Left lung (tissue), 10 donors: ENCODE data around the gene CHI3L1. TPM values are rescaled to one million over a fixed set of nuclear protein-coding genes. Genes with fewer than 3 reads are reported as not detected.

Experiments used
- ATAC-seq: fragments of 200-7000 bp; cut with Tn5 transposase; one replicate; pipeline ENCODE4 v1.9.1; 2020; ENCODE audit warnings: moderate library complexity
- DNase-seq, 4 donors: peaks; one replicate each; pipeline ENCODE4 v3.0.0-alpha.2; 2013 to 2020
- H3K27ac ChIP-seq, 2 donors: fragments of 200-600 bp; sonication (generic) in 1 of 2; one replicate each; pipeline versions ENCODE4 v1.5.0 to v1.8.0; 2020 to 2021
- H3K27me3 ChIP-seq, 2 donors: fragments of 200-600 bp; sonication (generic) in 1 of 2; one replicate each; pipeline versions ENCODE4 v1.5.0 to v1.8.0; 2020 to 2021
- H3K36me3 ChIP-seq, 2 donors: fragments of 200-600 bp; sonication (generic) in 1 of 2; one replicate each; pipeline versions ENCODE4 v1.5.0 to v1.8.0; 2020 to 2021
- H3K4me1 ChIP-seq, 2 donors: fragments of 200-600 bp; one replicate each; pipeline ENCODE4 v1.8.0; 2021
- H3K4me3 ChIP-seq, 2 donors: fragments of 200-600 bp; sonication (generic) in 1 of 2; one replicate each; pipeline versions ENCODE4 v1.5.0 to v1.8.0; 2020 to 2021; ENCODE audit warnings: mild to moderate bottlenecking in 1 of 2
- H3K9me3 ChIP-seq, 2 donors: fragments of 200-600 bp; sonication (generic) in 1 of 2; one replicate each; pipeline versions ENCODE4 v1.5.0 to v1.8.0; 2020 to 2021
- intact Hi-C, 2 donors: fragments of 100-400 bp; cut with DNase I; formaldehyde crosslinking; loops; one replicate each; pipeline versions ENCODE4 v1.11.2 to v1.14.2; 2022
- polyA plus RNA-seq, 6 donors: library from polyadenylated mRNA; unstranded; fragments of 120-200 nt; gene quantifications; one replicate each; pipeline ENCODE4 v1.2.1, GENCODE V29; 2013; ENCODE audit not compliant: insufficient read length in 6 of 6
- total RNA-seq, 2 donors: library from RNA; stranded (reverse); fragmentation: NEBNext Ultra II Directional; extraction: Animal tissue kit (Norgen Biotek cat#: 25700); gene quantifications; one replicate each; pipeline ENCODE4 v1.2.1, GENCODE V29; 2021
- TF ChIP-seq, protein P1 (sequence below), 2 donors: fragments of 200-600 bp; sonication (generic) in 1 of 2; IDR thresholded peaks; one replicate each; pipeline versions ENCODE4 v1.5.0 to v1.8.0; 2021; ENCODE audit warnings: antibody characterized with exemption in 2 of 2
- donor health status: DM: no; HTN: yes; CAD: no.
- donor health status: DM: no; HTN: no; CAD: no.

CHI3L1 gene
- total and polyA plus RNA-seq, 8 donors: 0.44 to 74.9 (median 1.3) TPM

DNA sequence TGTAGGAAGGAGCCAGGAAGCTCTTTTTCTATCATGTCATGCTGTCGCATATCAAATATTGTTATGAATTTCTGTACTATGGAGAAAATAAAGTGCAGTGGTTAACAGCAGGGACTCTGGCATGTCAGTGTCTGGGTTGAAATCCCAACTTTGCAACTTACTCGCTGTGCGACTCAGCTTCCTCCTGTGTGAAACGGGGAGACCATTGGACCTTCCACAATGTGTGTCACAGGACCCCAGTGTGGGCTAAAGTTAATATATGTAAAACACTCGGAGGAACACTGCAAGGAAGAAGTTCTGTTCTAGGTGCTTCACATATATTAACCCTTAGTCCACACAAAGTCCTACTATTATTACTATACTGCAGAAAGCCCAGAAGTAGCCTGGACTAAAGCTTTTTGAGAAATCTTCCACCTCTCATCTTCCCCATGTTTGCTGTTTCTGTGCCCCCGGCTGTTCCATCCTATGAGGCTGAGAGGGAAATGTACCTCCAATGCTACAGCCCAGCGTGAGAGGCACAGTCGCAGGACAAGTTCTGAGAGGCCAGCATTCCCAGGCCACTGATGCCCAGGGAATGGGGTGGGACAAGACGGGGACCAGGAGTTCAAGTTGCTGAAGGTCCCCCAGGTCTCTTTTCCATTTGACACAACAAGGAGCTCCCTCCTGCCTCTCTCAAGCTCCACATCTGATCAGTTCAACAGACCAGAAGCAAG lies 41.0 kb upstream of the CHI3L1 start:
- H3K4me3 ChIP-seq: no peak overlapping the region
- TF ChIP-seq, protein P1, sequence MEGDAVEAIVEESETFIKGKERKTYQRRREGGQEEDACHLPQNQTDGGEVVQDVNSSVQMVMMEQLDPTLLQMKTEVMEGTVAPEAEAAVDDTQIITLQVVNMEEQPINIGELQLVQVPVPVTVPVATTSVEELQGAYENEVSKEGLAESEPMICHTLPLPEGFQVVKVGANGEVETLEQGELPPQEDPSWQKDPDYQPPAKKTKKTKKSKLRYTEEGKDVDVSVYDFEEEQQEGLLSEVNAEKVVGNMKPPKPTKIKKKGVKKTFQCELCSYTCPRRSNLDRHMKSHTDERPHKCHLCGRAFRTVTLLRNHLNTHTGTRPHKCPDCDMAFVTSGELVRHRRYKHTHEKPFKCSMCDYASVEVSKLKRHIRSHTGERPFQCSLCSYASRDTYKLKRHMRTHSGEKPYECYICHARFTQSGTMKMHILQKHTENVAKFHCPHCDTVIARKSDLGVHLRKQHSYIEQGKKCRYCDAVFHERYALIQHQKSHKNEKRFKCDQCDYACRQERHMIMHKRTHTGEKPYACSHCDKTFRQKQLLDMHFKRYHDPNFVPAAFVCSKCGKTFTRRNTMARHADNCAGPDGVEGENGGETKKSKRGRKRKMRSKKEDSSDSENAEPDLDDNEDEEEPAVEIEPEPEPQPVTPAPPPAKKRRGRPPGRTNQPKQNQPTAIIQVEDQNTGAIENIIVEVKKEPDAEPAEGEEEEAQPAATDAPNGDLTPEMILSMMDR (IDR thresholded peaks at IDR 0.05): no peak
- ATAC-seq (no peak), DNase-seq (no peak)
- no peak overlapping the region for H3K27ac ChIP-seq
- no peaks in the 10 kb centered on the region for H3K9me3 ChIP-seq
- H3K27me3 ChIP-seq: peaks cover 0 to 8% of the 10 kb centered on the region in 2 donors
- no peaks in the 10 kb centered on the region for H3K36me3 ChIP-seq
- intact Hi-C loops: no loop called here
- no peaks in the 10 kb centered on the region for H3K4me1 ChIP-seq

DNA sequence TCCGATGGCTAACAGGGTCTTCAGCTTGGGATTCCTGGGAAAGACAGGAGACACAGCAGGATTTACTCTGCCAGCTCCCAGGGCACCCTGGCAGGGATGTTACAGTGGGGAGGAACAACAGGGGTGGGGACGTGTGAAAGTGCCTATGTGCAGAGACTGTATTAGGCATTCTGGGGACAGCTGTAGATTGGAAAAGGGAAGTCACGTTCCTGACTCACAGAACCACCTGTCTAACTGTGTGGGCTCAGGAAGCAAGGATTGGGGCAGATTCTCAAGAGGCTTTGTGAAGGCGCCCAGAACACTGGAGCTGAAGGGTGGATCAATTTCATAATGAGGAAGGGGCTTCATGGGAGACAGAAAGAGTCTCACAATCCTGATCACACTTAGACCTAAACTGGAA lies 38.6 kb upstream of the CHI3L1 start:
- no peak for DNase-seq
- Histone ChIP-seq H3K9me3 (no peaks in the 10 kb centered on the region), H3K4me3 (no peak overlapping the region), H3K36me3 (no peaks in the 10 kb centered on the region), H3K27ac (no peak overlapping the region), H3K27me3 (peaks cover 0 to 4% of the 10 kb centered on the region in 2 donors), H3K4me1 (no peaks in the 10 kb centered on the region)
- TF ChIP-seq, protein P1 (IDR thresholded peaks at IDR 0.05): no peak
- intact Hi-C loops: no loop called here
- no peak for ATAC-seq

DNA sequence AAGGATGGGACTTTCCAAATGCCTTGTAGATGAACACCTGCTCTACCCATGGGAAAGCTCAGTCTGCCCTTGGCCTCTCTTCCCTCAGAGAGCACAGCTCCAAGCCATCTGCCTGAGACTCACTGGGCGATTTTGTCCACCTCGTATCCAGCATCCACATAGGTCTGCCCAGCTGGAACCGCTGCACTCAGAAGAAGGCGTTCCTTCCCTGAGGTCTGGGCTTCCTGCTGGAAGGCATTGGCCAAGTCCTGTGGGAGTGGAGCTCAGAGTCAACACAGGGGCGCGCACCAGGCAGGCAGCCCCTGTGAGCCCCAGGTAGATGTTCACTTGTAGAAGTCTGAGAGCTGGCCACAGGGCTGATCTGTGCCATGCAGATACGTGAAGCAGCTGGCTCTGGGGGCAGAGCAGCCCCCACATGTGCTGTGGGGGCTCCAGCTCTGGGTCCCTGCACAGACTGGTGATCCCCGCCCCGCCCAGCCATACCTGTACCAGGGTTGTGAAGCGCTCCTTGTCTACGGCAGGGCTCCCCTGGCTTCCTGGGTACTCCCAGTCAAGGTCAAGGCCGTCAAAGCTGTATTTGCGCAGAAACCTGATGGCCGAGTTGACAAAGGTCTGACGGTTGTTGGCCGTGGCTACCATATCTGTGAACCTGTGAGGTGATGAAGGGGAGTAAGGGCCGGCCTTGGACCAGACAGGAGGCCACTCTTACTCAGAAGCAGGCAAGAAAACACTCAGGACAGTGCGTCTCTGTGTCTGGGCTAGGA lies 36.7 kb upstream of the CHI3L1 start:
- Histone ChIP-seq H3K4me3 (no peak overlapping the region), H3K27ac (no peak overlapping the region), H3K36me3 (no peaks in the 10 kb centered on the region), H3K9me3 (no peaks in the 10 kb centered on the region), H3K4me1 (no peaks in the 10 kb centered on the region), H3K27me3 (peaks cover 0 to 4% of the 10 kb centered on the region in 2 donors)
- no peak for ATAC-seq
- no peak for DNase-seq
- TF ChIP-seq, protein P1 (IDR thresholded peaks at IDR 0.05): no peak
- intact Hi-C loops: no loop called here

DNA sequence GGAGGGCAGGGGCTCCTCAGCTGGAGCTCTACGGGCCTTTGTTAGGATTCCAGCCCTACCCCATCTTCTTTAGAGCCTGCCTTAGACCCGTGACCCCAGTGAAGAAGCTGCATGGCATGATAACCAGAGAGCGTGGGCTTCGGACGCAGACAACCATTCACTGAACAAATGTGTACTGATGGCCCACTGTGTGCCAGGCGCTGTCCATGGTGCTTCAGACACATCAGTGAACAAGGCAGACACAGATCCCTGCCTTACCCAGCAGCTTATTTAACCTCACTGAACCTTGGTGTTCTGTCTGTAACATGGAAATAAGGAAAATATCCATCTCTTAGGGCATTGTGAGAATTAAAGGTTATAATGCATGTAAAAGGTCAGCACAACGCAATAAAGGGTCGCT lies 33.4 kb upstream of the CHI3L1 start:
- intact Hi-C loops: loop anchor here in 1 of 2 donors (5.0 kb wide), 2 partner anchors 103 to 183 kb away; no protein-coding TSS in a partner anchor
- Histone ChIP-seq H3K36me3 (no peaks in the 10 kb centered on the region), H3K27ac (no peak overlapping the region), H3K27me3 (peaks cover 0 to 23% of the 10 kb centered on the region in 2 donors), H3K4me1 (peaks cover 0 to 29% of the 10 kb centered on the region in 2 donors), H3K4me3 (no peak overlapping the region), H3K9me3 (no peaks in the 10 kb centered on the region)
- TF ChIP-seq, protein P1 (IDR thresholded peaks at IDR 0.05): no peak
- ATAC-seq (no peak), DNase-seq (no peak)

DNA sequence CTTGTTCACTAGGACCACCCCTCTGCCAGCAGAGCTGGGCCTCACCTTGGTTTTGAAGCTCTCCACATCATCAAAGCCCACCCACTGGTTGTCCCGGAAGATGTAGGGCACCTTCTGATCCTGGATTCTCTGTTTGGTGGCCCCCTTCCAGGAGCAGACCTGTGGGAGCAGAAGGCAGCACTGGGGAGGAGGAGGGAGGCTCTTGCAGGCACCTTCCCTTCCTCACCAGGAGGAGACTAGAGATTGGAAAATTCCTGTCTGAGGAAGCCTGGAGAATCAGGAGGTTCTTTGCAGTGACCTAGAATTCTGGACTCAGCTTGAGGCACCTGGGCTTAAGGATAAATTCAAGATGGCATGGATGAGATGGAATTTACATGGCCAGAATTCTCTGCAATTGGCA lies 32.7 kb upstream of the CHI3L1 start:
- H3K4me3 ChIP-seq: no peak overlapping the region
- intact Hi-C loops: loop anchor here in 1 of 2 donors (5.0 kb wide), 2 partner anchors 102 to 182 kb away; no protein-coding TSS in a partner anchor
- H3K36me3 ChIP-seq: no peaks in the 10 kb centered on the region
- H3K27ac ChIP-seq: no peak overlapping the region
- DNase-seq (no peak), ATAC-seq (no peak)
- H3K4me1 ChIP-seq: peaks cover 0 to 29% of the 10 kb centered on the region in 2 donors
- TF ChIP-seq, protein P1 (IDR thresholded peaks at IDR 0.05): no peak
- H3K27me3 ChIP-seq: peaks cover 0 to 23% of the 10 kb centered on the region in 2 donors
- H3K9me3 ChIP-seq: no peaks in the 10 kb centered on the region
